HG03342 (cell line): ENCODE measurements around the gene MEIOSIN.
"Not testable (repeated sequence)": the region's sequence is repeated elsewhere in the genome, so short reads cannot be mapped to it uniquely, and the experiment has no call there.

Source experiments
- ATAC-seq: cut with Tn5 transposase; IDR thresholded peaks from one replicate; pipeline ENCODE4 v1.9.1; 2021; ENCODE audit warnings: mild to moderate bottlenecking, moderate library complexity; ENCODE audit not compliant: unreplicated experiment

The MEIOSIN gene

DNA sequence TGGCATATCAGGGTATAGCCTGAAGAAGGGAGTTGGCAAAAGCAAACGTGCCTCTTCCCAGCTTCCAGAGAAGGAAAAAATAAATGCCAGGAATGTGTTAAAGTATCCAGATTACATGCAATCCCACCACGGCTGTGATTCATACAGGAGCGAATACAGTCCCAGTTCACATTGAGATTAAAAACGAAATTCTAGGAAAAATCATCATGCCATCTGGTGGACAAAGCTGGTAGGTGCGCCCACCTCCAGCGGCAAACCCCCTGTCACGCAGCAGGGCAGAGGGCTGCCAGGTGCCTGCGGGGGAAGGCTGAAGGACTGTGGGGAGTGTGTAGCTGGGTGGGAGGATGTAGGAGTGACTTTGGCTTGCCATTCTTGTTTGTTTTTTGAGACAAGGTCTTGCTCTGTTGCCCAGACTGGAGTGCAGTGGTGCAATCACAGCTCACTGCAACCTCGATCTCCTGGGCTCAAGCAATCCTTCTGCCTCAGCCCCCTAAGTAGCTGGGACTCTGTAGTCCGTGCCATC lies 65.8 kb downstream of the MEIOSIN start:
- ATAC-seq, result no peak

DNA sequence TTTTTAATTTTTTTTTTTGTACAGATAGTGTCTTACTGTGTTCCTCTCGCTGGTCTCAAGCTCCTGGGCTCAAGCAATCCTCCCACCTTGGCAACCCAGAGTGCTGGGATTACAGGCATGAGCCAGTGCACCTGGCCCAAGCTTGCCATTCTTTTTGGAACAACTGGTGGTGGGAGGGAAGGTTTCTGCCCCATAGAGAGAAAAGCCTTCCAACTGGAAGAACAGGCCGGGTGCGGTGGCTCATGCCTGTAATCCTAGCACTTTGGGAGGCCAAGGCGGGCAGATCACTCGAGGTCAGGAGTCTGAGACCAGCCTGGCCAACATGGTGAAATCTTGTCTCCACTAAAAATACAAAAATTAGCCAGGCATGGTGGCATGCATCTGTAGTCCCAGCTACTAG lies 66.3 kb downstream of the MEIOSIN start:
- ATAC-seq, result not testable (repeated sequence)

GRCh38 chr19:45800070-45800553 lies 66.9 kb downstream of the MEIOSIN start:
- no peak for ATAC-seq

DNA sequence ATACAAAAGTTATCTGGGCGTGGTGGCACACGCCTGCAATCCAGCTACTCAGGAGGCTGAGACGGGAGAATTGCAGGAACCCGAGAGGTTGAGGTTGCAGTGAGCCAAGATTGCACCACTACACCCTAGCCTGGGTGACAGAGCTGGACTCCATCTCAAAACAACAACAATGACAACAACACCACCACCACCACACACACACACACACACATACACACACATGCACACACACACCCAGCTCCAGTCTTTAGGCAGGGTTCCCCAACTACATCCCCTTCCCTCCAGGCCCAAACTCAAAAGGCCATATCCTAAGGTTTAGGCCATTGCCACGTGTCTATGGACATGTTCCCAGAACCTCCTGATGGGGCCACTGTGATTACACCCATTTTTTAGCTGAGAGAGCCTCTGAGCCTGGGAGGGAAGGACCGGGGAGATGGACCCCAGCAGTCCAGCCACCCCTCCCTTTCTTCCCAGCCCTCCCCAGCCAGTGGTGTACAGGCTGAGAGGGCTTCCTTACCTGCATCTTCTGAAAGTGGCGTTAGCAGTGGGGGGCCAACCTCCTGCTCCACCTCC lies 68.5 kb downstream of the MEIOSIN start:
- ATAC-seq, result no peak

DNA sequence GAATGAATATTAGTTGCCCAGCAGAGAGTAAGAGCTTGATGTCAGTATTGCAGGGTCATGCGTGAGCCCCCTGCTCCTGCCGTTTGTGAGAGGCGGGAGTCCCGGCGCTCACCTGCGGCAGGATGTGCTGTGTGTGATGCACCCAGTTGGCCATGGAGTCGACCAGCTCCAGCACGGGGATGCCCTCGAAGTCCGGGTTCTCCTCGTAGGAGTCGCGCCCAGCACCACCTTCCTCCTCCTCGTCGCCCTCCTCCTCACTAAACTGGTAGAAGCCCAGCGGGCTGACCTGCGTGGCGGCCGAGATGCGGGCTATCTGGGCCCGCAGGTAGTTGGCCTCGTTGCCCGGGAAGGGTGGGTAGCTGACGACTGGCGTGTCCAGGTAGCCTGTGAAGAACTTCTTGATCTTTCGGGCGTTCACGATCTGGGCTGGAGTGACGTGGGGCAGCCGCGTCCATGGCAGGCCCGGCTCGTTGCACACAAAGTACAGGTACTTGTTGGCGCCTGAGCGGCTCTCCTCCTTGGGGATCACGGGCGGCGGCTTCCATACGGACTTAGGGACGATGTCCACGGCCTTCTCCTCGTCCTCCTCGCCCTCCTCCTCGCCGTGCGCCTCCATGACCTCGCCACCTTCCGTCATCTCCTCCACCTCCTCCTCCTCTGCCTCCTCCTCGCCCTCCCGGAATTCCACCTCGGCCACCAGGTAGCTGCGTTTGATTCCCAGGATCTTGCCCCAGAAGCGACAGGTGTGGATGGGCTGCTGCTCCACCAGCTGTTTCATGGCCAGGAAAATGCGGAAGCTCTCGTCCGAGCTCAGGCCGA lies 71.1 kb downstream of the MEIOSIN start:
- ATAC-seq, result no peak

DNA sequence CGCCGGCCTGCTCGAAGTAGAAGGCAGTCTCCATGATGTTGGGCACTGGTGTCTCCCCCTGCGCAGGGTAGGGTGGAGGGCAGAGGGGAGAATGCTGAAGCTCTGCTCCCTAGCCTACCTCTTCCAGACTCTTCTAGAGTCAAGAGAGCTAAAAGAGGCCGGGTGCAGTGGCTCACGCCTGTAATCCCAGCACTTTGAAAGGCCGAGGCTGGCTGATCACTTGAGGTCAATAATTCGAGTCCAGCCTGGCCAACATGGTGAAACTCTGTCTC lies 71.7 kb downstream of the MEIOSIN start:
- ATAC-seq, result no peak

- no peak for ATAC-seq
These were observed 72.5 kb downstream of the MEIOSIN start for GRCh38 chr19:45805719-45806118.

DNA sequence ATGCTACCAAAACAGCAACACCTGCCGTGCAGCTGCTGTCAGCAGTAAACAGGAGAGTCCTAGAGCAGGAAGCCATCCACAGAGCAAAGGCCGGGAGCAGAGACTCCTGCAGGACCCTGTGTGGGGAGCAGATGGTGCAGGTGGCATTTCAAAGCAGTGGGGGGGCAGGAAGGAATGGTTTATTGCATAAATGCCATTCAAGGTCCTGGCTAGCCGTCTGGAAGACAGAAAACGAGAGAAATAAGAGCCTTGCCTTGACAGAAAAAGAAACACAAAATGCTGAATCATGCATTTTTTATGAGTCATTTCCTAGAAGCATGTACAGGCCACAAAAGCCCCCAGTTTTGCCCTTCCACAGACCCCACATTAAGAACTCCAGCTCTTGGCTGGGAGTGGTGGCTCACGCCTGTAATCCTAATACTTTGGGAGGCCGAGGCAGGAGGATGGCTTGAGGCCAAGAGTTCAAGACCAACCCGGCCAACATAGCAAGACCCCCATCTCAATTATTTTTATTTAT lies 76.5 kb downstream of the MEIOSIN start:
- ATAC-seq, result no peak

DNA sequence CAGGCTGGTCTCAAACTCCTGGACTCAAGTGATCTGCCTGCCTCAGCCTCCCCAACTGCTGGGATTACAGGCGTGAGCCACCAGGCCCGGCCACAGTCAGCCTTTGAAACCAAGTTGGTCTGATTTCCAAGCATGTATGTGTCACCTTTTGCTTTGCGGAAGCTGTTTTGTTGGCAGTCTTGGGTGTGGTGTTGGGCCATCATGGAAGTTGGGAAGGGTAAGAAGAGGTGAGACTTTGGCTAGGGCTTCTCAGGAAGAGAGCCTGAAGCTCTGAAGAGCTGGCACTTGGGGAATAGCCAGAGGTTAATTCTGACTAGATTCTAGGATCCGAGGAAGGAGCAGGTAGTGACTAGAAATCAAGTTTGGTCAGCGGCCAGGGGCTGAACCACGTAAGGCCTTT lies 79.1 kb downstream of the MEIOSIN start:
- ATAC-seq, result no peak
